GM19193 (cell line): ENCODE data around the gene DNAI2.

ENCODE experiments used
- POLR2A ChIP-seq: IDR thresholded peaks from 4 replicates; pipeline ENCODE4 v1.6.1; 2011; ENCODE audit not compliant: insufficient read depth, insufficient read length; ENCODE audit errors: extremely low read depth

Gene DNAI2

GRCh38 chr17:74304184-74304583, 30.1 kb downstream of the DNAI2 start:
- TF ChIP-seq POLR2A = no peak

- TF ChIP-seq POLR2A = no peak
Measured at GRCh38 chr17:74305865-74306654, 32.0 kb downstream of the DNAI2 start.

GRCh38 chr17:74307984-74308773, 34.1 kb downstream of the DNAI2 start:
- no peak for TF ChIP-seq POLR2A

GRCh38 chr17:74309902-74310301, 35.9 kb downstream of the DNAI2 start:
- TF ChIP-seq POLR2A = no peak

GRCh38 chr17:74314877-74315276, 40.8 kb downstream of the DNAI2 start:
- no peak for TF ChIP-seq POLR2A

- TF ChIP-seq POLR2A = no peak
Measured at GRCh38 chr17:74316220-74316619, 42.2 kb downstream of the DNAI2 start.

GRCh38 chr17:74317071-74317470, 43.0 kb downstream of the DNAI2 start:
- TF ChIP-seq POLR2A = no peak

GRCh38 chr17:74318391-74318790, 44.4 kb downstream of the DNAI2 start:
- no peak for TF ChIP-seq POLR2A

GRCh38 chr17:74324521-74324920, 50.5 kb downstream of the DNAI2 start:
- no peak for TF ChIP-seq POLR2A

- no peak for TF ChIP-seq POLR2A
Measured at GRCh38 chr17:74325376-74325742, 51.3 kb downstream of the DNAI2 start.

- no peak for TF ChIP-seq POLR2A
Measured at GRCh38 chr17:74325743-74326379, 51.8 kb downstream of the DNAI2 start, which contains the start of gene KIF19. TSS of gene KIF19 (plus strand) at chr17:74326226. CDS start at chr17:74326350, 124 bp downstream.

- no peak for TF ChIP-seq POLR2A
Measured at GRCh38 chr17:74326506-74326905, 52.5 kb downstream of the DNAI2 start.

GRCh38 chr17:74328487-74328886, 54.5 kb downstream of the DNAI2 start:
- TF ChIP-seq POLR2A = no peak

GRCh38 chr17:74329378-74329777, 55.3 kb downstream of the DNAI2 start:
- no peak for TF ChIP-seq POLR2A

GRCh38 chr17:74330446-74330845, 56.4 kb downstream of the DNAI2 start:
- no peak for TF ChIP-seq POLR2A
